HG03432 (cell line): ENCODE measurements around the gene MIPOL1.
"Not testable (repeated sequence)": the region's sequence is repeated elsewhere in the genome, so short reads cannot be mapped to it uniquely, and the experiment has no call there.

Source experiments
- ATAC-seq: cut with Tn5 transposase; IDR thresholded peaks from one replicate; pipeline ENCODE4 v1.9.1; 2021; ENCODE audit warnings: mild to moderate bottlenecking, moderate library complexity; ENCODE audit not compliant: unreplicated experiment

Gene MIPOL1

DNA sequence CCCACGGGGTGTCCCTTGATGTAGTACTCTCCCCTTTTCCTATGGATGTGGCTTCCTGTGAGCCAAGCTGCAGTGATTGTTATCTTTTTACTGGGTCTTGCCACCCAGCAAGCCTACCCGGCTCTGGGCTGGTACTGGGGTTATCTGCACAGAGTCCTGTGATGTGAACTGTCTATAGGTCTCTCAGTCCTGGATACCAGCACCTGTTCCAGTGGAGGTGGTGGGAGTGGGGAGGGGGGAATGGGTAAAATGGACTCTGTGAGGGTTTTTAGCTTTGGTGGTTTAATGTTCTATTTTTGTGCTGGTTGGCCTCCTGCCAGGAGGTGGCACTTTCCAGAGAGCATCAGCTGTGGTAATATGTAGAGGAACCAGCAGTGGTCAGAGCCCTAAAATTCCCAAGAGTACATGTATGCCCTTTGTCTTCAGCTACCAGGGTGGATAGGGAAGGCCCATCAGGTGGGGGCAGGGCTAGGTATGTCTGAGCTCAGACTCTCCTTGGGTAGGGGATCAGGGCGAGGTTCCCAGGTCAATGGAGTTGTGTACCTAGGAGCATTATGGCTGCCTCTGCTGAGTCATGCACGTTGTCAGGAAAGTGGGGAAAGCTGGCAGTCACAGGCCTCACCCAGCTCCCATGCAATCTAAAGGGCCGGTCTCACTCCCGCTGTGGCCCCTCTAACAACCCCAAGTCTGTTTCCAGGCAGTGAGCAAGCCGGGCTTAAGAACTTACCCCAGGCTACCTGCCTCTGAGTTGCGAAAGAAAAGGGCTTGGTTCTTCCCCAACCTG, 199.6 kb downstream of the MIPOL1 start:
- ATAC-seq: not testable (repeated sequence)

DNA sequence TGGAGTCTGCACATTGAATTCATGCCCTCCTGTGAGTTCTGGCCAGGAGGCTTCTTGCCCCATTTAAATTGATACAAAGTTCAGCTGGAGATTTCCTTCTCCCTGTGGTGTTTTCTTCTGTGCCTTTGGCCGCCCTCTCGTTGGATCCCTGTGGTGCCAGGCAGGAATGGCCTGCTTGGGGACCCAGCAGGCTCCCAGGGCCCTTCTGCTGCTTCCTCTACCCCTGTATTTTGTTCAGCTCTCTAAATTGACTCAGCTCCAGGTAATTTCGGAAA, 200.1 kb downstream of the MIPOL1 start:
- ATAC-seq: no peak

DNA sequence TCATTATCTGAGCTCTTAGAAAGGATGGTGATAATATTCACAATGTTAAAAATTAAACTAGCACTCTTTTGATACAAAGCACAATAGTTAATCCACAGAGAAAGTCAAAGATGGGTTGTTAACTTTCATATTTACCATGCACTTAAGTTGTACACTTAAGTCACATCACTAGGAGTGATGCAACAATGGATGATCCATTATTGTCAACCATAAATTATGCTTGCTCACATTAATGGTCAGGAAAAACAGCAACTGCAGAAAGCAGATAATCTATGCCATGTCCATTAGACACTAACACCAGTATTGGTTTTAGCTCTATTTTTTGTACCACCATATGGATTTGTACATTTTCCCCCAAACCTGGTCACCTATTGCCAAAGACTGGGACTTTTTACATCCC, 201.8 kb downstream of the MIPOL1 start:
- ATAC-seq: no peak

DNA sequence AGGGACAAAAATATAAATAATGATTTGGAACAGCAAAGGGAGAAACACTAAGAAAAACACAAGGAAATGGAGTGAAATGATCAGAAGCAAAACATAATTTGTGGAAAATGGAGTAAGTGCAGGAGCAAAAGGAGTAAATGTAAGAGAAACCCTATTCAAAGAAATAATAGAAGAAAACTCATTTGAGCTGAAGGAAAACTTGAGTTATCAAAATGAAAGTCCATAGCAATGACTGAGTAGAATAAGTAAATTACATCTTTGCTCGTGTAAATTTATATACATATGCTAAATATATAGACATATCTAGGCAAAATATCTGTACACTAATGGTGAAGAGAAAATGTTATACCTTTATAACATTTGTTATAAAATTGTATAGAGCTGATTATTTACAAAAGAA, 203.4 kb downstream of the MIPOL1 start:
- no peak for ATAC-seq

DNA sequence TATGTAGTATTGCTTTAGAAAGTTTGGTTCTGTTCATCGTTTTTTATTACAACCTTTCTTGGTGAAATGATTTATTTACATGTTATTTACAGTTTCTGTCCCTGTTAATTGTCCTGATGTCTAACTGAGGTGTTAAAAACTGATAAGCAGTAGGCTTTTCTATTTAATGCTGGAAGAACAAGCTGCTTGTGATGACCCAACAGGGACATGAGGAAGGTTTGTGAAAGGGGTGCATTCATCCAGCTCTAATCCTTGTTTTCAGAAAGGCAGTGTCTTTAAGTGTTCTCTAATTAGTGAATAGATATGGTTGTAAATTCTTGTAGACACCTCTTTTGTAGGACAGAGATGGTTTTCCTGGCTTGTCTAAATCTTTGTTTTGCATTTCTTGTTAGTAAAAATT, 205.9 kb downstream of the MIPOL1 start:
- no peak for ATAC-seq

DNA sequence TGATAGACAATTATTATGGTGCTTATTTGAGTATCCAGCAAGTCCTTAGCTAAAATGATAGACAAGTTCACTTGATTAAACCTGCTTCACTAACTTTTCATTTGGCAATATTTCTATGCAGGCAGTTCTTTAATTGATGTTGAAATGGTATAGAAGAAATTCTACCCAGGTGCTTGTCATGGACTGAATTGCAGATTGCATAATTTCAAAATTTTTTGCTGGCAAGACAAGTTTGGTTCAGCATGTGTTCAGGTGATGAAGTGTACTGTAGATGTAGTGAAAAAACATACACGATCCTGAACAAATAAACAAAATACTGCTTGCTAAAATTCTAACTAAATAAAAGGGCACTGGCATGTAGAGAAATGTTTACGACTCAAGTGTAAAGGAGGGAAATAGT, 208.4 kb downstream of the MIPOL1 start:
- no peak for ATAC-seq

DNA sequence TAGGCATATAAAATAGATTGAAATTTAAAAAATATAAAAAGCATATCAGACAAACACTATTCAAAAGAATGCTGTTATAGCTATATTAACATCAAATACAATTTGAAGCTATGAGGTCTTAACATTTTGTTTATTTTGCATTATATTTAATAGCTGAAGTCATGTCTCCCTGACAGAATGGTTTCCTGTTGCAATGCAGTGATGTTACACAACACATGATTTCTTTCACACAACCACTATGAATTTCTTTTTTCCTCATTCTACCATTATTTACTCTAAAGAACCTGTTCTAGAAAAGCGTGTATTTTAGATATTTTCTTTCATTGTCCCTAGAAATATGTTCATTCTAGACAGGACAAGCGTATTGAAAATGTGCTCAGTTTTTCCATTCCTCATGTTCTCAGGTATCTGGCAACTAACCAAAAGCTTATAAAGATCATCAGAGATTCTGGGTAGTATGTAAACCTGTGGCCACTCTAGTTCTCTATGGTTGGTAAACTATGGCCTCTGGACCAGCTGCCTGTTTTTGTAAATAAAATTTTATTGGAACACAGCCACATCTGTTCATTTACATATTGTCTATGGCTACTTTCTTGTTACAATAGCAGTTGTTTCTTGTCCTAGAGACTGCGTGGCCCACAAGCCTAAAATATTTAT, 213.5 kb downstream of the MIPOL1 start:
- no peak for ATAC-seq

DNA sequence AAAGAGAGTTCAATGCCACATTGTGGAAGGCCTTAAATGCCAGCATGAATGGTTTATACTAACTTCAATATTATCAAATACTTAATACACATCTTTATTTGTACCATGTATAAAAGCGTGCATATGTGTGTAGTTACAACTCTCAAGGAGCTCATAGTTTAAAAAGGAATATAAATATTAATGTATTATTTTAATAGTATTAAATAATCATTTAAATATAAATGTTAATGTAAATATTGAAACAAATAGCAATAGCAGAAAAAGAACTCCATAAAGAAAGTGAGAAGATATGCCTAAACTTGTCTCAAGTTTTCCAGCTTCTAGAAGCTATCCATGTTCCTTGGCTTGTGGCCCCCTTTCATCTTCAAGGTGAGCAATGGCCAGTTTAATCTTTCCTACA, 215.3 kb downstream of the MIPOL1 start:
- ATAC-seq: no peak

DNA sequence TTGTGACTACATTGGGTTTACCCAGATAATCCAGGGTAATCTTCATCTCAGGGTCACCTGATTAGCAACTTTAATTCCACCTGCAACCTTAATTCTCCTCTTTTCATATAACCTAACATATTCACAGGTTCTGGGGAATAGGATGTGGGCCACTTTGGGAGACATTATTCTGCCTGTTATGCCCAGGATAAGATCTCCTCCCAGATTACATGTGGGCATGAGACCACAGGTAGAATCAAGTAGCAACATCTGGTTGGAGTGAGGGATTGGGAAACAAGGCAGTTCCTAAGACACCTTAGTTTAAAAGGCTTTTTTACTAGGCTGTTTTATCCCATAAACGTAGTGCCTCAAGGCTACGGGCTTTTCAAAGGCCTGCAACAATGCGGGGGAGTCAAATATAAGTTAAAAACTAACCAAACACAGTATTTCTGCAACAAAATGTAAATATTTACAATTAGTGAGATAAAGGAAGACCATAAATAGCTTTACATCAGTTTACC, 215.8 kb downstream of the MIPOL1 start:
- ATAC-seq: no peak

DNA sequence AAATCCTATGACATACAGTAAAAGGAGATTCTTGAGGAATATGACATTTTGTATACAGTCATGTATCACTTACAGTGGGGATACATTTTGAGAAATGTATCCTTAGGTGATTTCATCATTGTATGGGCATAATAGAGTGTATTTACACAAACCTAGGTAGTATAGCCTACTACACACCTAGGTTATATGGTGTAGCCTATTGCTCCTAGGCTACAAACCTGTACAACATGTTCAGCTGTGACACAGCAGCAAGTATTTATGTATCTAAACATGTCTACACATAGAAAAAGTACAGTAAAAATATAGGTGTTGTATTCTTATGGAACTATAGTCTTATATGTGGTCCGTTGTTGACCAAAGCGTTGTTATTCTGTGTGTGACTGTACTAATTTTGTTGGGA, 218.5 kb downstream of the MIPOL1 start:
- no peak for ATAC-seq

DNA sequence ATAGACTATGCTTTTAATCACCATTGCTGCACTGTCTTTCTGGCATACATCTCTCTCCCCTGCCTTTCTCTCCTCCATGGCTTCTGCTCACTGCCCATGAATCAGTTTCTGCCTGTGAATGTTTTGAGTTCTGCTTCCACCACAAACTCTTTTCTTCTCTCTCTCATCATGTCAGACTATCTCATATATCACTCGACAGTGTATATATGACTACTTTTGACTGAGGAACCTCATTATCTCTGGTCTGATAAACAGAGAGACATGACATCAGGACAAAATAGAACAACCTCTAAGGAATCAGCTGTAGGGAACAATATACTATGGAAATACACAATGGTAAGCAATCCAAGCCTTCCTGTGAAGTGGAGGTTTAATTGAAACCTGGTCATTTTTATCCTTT, 219.4 kb downstream of the MIPOL1 start:
- ATAC-seq: no peak

DNA sequence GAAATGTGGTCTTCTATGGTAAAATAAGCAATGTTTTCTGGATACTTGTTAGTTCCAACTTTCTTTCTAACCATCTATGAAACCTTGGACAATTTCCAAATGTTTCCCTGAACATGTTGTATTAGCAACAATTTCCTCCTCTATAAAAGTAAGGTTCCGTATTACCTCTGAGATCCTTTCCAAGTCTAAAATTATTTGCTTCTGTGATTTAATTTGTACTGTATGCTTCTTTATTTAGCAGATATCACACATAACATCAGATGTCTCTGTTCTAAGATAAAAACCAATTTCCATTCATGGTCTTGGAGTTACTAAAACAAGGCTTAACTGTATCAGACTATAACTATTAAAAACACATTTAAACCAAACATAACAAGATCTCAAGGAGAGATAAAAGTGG, 220.1 kb downstream of the MIPOL1 start:
- no peak for ATAC-seq

DNA sequence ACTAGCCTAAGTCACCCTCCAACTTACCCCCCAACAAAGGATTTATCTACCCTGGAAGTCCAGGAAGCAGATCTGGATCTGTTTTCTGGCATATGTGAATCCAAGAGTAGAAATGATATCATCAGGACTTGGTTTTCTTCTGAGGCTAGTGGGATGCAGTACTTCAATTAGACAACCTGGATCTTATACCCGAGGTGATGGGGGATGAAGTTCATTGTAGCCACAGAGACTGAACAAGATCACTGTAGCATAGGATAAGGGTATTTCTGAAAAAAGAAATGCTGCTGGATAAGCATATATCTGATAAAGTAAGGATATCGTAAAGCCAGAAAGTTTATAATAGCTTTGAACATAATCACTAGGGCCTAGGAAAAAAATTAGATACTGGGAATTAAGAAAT, 222.9 kb downstream of the MIPOL1 start:
- ATAC-seq: no peak

DNA sequence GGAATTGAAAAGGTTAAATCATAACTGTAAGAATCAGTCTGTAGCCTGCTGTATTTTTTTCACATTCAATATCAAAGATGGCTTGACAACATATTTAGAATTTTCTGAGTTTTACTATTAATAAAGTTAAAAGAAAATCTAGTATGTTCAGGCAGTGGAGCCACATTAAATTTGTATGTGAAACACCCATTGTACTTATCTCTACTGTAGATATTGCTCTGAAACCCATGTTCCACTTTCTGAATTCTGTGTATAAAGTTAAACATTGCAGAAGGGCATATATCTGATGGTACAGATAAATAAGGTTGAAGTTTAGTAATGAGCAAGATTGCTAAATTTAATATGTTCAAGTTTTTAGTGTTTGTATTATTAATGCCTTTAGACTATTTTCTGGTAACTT, 224.6 kb downstream of the MIPOL1 start:
- ATAC-seq: no peak

DNA sequence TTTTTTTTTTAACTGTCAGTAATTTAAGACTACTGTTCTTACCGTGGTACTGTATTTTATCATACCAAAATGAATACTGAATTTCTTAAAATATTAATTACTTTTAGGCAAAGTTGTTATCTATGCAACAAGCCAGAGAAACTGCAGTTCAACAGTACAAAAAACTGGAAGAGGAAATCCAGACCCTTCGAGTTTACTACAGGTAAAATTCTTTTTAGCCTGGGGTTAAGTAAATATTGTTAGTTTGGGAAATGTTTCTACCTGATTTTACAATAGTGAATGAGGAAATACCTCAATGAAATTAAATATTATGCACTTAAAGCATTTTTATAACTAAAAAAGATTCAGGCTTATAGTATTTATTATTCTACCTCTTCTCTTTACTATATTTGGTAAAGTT, 225.0 kb downstream of the MIPOL1 start:
- no peak for ATAC-seq

DNA sequence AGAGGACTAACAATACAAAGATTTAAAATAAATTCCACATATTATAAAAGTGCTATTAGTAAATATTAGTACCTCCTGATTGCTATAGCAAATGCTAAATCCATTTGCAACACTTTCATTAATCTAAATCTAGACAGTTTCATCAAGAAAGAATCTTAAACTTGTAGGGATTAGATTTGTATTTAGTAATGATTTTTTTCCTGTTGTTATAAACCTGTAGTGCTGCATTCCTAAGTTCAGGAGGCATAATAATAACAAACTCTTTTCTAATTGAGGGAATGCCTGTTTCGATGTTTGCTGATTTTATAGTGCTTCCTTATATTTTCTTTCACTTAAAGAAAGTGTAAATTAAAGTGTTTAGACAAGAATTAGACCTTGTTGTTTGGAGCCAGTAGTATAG, 231.2 kb downstream of the MIPOL1 start:
- ATAC-seq: no peak

DNA sequence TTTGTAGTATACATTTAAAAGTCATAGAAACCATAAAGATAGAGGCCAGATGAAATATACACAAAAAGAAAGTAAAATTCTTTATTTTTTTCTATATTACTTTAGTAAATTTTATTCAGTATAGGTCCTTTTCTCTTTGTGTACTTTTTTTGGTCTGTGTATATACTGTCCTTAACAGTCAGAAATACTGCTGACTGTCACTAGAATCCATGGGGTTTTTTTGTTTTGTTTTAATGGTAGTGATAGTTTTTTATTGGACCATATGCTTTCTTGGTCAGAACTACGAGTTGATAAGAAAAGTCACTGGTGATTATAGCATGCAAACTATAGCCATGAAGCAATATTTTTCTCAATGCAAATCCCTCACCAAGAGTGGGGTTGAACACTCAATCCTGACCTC, 231.9 kb downstream of the MIPOL1 start:
- no peak for ATAC-seq

DNA sequence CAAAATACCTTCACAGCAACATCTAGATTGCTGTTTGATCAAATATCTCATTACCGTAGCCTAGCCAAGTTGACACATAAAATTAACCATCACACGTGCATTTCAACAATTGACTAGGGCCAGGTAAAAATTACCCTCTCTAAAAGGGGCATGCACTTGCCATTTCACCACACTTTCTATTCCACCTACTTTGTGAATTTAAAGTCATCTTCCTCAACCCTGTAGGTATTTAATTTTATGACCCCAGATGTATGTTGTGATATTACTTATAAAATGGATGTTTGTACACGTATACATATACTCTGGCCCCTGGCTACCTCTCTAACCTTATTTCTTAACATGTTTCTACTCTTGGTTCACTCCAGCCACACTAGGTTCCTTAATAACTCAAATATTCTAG, 237.1 kb downstream of the MIPOL1 start:
- ATAC-seq: no peak

DNA sequence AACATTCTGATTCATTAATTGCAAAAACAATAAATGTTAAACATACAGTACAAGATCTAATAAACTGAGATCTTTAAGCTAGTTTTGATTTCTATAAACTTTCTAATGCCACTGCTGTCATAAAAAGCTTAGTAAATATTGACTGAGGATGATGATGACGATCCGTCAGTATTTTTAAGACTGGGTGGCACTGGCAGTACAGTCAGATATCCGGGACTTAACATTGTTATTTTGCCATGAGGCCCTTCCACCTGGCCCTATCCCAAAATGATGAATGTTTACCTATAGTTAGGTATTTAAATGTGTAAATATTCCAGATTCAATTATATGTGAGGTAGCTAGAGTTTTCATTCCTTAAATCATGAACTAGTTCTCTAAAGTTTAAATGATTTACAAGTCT, 238.8 kb downstream of the MIPOL1 start:
- ATAC-seq: no peak

DNA sequence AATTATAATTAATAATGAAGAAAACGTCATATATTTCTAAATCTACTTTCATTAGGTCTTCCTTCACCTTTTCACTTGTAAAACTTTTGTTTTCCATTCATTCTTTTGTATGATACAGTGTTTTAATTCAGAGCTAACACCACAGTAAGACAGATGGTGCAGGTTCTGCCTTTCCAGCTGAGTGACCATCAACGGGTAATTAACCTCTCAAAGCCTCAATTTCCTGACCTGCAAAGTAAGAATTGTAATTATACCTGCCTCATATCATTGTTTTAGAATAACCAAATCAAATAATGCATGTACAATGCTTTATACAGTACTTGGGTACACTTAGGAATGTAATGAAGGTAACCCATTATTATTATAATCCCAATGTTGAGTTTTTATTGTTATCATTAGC, 239.8 kb downstream of the MIPOL1 start:
- ATAC-seq: no peak

DNA sequence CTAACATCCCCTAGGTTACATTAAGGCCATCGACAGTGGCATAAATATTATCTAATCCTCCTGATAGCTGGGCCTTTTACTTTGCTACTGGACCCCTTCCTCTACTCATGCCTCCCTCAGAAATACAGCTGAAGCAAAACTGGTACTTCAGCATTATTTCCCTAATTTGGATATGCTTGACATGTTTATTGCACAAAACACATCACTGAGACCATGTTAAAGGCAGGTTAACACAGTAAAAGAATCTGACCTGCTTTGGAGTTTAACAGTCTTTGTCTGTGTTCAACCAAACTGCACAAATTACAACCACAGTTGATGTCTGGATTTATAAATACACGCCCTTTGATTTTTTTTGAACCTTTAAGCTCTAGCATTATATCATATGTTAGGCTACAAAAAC, 240.7 kb downstream of the MIPOL1 start:
- no peak for ATAC-seq

DNA sequence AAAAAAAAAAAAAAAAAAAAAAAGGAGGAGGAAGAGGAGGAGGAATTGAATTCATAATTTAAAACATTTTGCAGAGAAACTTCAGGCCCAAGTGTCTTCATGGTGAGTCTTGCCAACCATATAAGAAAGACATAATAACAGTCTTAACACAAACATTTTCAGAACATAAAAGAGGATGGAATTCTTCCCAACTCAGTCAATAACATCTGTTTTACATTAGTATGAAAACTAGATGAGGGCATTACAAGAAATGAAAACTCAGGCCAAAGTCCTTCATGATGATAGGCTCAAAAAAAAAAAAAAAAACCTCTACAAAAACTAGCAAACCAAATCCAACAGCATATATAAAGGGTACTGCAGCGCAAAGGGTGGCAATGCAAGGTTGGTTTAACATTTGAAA, 245.7 kb downstream of the MIPOL1 start:
- no peak for ATAC-seq

DNA sequence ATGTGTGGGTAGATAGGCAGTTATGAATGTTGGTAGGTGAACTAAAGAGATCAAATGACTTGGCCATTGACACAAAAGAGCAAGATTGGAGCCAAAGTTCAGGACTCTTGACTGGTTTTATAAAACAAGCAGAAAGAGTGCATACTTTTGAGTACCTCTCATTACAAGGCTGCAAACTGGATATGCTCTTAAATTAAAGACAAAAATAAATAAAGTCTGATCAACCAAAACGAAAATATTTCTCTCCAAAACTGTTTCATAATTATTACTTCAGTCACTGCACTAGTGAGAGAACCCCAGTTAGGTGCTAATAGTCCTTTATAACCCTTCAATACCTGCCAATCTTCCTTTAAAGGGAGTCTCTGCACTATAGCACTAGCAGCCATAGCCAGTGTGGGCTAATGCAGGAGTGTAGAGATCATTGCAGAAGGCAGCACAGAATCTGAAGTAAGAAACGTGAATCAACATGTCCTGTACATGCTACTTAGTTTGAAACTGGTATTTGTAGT, 250.2 kb downstream of the MIPOL1 start:
- ATAC-seq: no peak
